GM10266 (cell line): Measurements from ENCODE around the gene TRAM2.

Experiments used
- DNase-seq: peaks from one replicate; pipeline ENCODE4 v3.0.0; 2012; ENCODE audit errors: extremely low spot score
- CTCF ChIP-seq: IDR thresholded peaks from 2 replicates; pipeline ENCODE4 v1.5.1; 2012; ENCODE audit warnings: mild to moderate bottlenecking, low read depth; ENCODE audit not compliant: control insufficient read depth, insufficient read depth; ENCODE audit errors: missing control alignments

Gene TRAM2

GRCh38 chr6:52503323-52503747, 73.5 kb downstream of the TRAM2 start:
- peak; percentile 3 for DNase-seq
- no peak for TF ChIP-seq CTCF

GRCh38 chr6:52502306-52503029, 74.4 kb downstream of the TRAM2 start:
- no peak for TF ChIP-seq CTCF
- DNase-seq: no peak

GRCh38 chr6:52500238-52501129, 76.4 kb downstream of the TRAM2 start:
- DNase-seq: no peak
- no peak for TF ChIP-seq CTCF

GRCh38 chr6:52499681-52500236, 77.1 kb downstream of the TRAM2 start:
- TF ChIP-seq CTCF: no peak
- no peak for DNase-seq

- no peak for TF ChIP-seq CTCF
- peak; percentile 4 for DNase-seq
These were observed 77.8 kb downstream of the TRAM2 start for GRCh38 chr6:52499026-52499425.

GRCh38 chr6:52498538-52499017, 78.3 kb downstream of the TRAM2 start:
- no peak for TF ChIP-seq CTCF
- DNase-seq: peak; percentile 45
